SK-N-SH (cell line): ENCODE measurements around the gene MTFMT. TPM values are rescaled to one million over a fixed set of nuclear protein-coding genes. Genes with fewer than 3 reads are reported as not detected.

Experiments used
- CTCF ChIA-PET: fragments of 300-600, 350-600 bp; formaldehyde crosslinking; extraction: SDS; loops from one replicate; lab custom pipeline; 2021; lab: Yijun Ruan, JAX
- POLR2A ChIA-PET: fragments of 350-600 bp; sonication (Branson Sonifier 250); formaldehyde crosslinking; extraction: SDS; loops from one replicate; lab custom pipeline; 2020; ENCODE audit warnings: antibody characterized with exemption, inconsistent platforms; lab: Yijun Ruan, JAX
- DNase-seq: peaks from one replicate; pipeline ENCODE4 v3.0.0; 2012
- H2AFZ ChIP-seq: fragments of 200-600 bp; sonication (generic); 2 replicates; pipeline ENCODE4 v1.8.1; 2016; ENCODE audit warnings: antibody characterized with exemption, mild to moderate bottlenecking, low read depth
- H3F3A ChIP-seq: fragments of 200-600 bp; sonication (generic); replicated peaks from 2 replicates; pipeline ENCODE3; 2016; ENCODE audit warnings: antibody characterized with exemption, mild to moderate bottlenecking; ENCODE audit not compliant: insufficient read depth
- H3K27ac ChIP-seq, 2 experiments: fragments of 200-500 bp in 1 of 2; fragments of 200-600 bp in 1 of 2; sonication (Bioruptor generic) in 1 of 2; sonication (generic), shearing (Covaris generic) in 1 of 2; 2 replicates each; pipeline versions ENCODE4 v1.5.1 to v1.6.1; 2014 to 2016; ENCODE audit warnings: low read depth in 2 of 2, inconsistent platforms in 1 of 2, low read length in 1 of 2, mild to moderate bottlenecking in 1 of 2, mixed read lengths in 1 of 2
- H3K27me3 ChIP-seq: fragments of 200-600 bp; sonication (generic), shearing (Covaris generic); 2 replicates; pipeline ENCODE4 v1.6.1; 2016; ENCODE audit warnings: mixed run types; ENCODE audit not compliant: insufficient read depth
- H3K36me3 ChIP-seq, 2 experiments: fragments of 200-500 bp in 1 of 2; fragments of 200-600 bp in 1 of 2; sonication (Bioruptor generic) in 1 of 2; sonication (generic) in 1 of 2; replicated peaks in 1 of 2; 2 replicates each; pipeline versions ENCODE3 to v1.5.1; 2014 to 2016; ENCODE audit warnings: low read length in 1 of 2, mild to moderate bottlenecking in 1 of 2; ENCODE audit not compliant: insufficient read depth in 2 of 2, control insufficient read depth in 1 of 2
- H3K4me1 ChIP-seq, 2 experiments: fragments of 200-500 bp in 1 of 2; fragments of 200-600 bp in 1 of 2; sonication (Bioruptor generic) in 1 of 2; sonication (generic), shearing (Covaris generic) in 1 of 2; 2 replicates each; pipeline versions ENCODE4 v1.5.1 to v1.6.1; 2014 to 2016; ENCODE audit warnings: low read depth in 1 of 2, low read length in 1 of 2, mixed run types in 1 of 2; ENCODE audit not compliant: insufficient read depth in 2 of 2, control insufficient read depth in 1 of 2
- H3K4me2 ChIP-seq: fragments of 200-600 bp; sonication (generic), shearing (Covaris generic); 2 replicates; pipeline ENCODE4 v1.6.1; 2017; ENCODE audit warnings: mixed run types
- H3K4me3 ChIP-seq, 2 experiments: fragments of 200-500 bp in 1 of 2; fragments of 200-600 bp in 1 of 2; sonication (Bioruptor generic) in 1 of 2; sonication (generic), shearing (Covaris generic) in 1 of 2; 2 replicates each; pipeline versions ENCODE4 v1.5.1 to v1.8.1; 2014 to 2016; ENCODE audit warnings: low read depth in 2 of 2, inconsistent platforms in 1 of 2, low read length in 1 of 2, mild to moderate bottlenecking in 1 of 2, mixed read lengths in 1 of 2, moderate library complexity in 1 of 2
- H3K79me2 ChIP-seq: fragments of 200-600 bp; sonication (generic); 2 replicates; pipeline ENCODE4 v1.8.1; 2017; ENCODE audit warnings: mild to moderate bottlenecking; ENCODE audit not compliant: insufficient read depth
- H3K9ac ChIP-seq: fragments of 200-600 bp; sonication (generic); 2 replicates; pipeline ENCODE4 v1.6.1; 2017; ENCODE audit warnings: mixed run types
- H3K9me2 ChIP-seq: fragments of 200-600 bp; sonication (generic); 2 replicates; pipeline ENCODE4 v1.6.1; 2017; ENCODE audit warnings: mixed run types
- H3K9me3 ChIP-seq: fragments of 200-600 bp; sonication (generic); 2 replicates; pipeline ENCODE4 v1.6.1; 2017; ENCODE audit warnings: mixed run types, mild to moderate bottlenecking, moderate library complexity
- H4K20me1 ChIP-seq: fragments of 200-600 bp; sonication (generic); 2 replicates; pipeline ENCODE4 v1.6.1; 2017; ENCODE audit warnings: mild to moderate bottlenecking, mixed run types; ENCODE audit not compliant: insufficient read depth
- CHD2 ChIP-seq: fragments of 150-350 bp; IDR thresholded peaks from 2 replicates; pipeline ENCODE4 v1.6.1; 2018; ENCODE audit warnings: low read length; ENCODE audit not compliant: partially characterized antibody
- ELF1 ChIP-seq: IDR thresholded peaks from 2 replicates; pipeline ENCODE4 v1.4.0; 2012
- EP300 ChIP-seq, 2 experiments: IDR thresholded peaks; 2 replicates each; pipeline versions ENCODE4 v1.4.0 to v1.6.1; 2012; ENCODE audit warnings: borderline replicate concordance in 1 of 2, low read depth in 1 of 2, low read length in 1 of 2
- EZH2phosphoT487 ChIP-seq: fragments of 200-600 bp; sonication (generic); IDR thresholded peaks from 2 replicates; pipeline ENCODE4 v1.6.1; 2017; ENCODE audit warnings: low read depth, mixed run types, mild to moderate bottlenecking, antibody characterized with exemption, moderate library complexity, borderline replicate concordance
- FOXJ3 ChIP-seq: sonication (generic); formaldehyde crosslinking; IDR thresholded peaks from 2 replicates; pipeline ENCODE4 v1.5.1; 2020; ENCODE audit warnings: mild to moderate bottlenecking, missing genetic modification reagents
- GABPA ChIP-seq: IDR thresholded peaks from 2 replicates; pipeline ENCODE4 v1.4.0; 2012; ENCODE audit warnings: low read depth, mild to moderate bottlenecking
- IRF3 ChIP-seq: fragments of 150-350 bp; IDR thresholded peaks from 2 replicates; pipeline ENCODE4 v1.6.1; 2016; ENCODE audit warnings: mild to moderate bottlenecking, low read depth, low read length
- JUND ChIP-seq: IDR thresholded peaks from 2 replicates; pipeline ENCODE4 v1.4.0; 2012
- MEF2A ChIP-seq: IDR thresholded peaks from 2 replicates; pipeline ENCODE4 v1.4.0; 2012; ENCODE audit warnings: low read depth, borderline replicate concordance
- NFIC ChIP-seq: IDR thresholded peaks from 2 replicates; pipeline ENCODE4 v1.4.0; 2012; ENCODE audit warnings: borderline replicate concordance
- NRF1 ChIP-seq: IDR thresholded peaks from 2 replicates; pipeline ENCODE4 v1.6.1; 2012; ENCODE audit warnings: low read depth, mild to moderate bottlenecking, low read length
- RCOR1 ChIP-seq: fragments of 150-350 bp; IDR thresholded peaks from 2 replicates; pipeline ENCODE4 v1.6.1; 2017; ENCODE audit warnings: antibody characterized with exemption, low read length
- REST ChIP-seq: IDR thresholded peaks from 2 replicates; pipeline ENCODE4 v1.6.1; 2012; ENCODE audit warnings: mild to moderate bottlenecking, low read depth, low read length, moderate library complexity
- RXRA ChIP-seq: IDR thresholded peaks from 2 replicates; pipeline ENCODE4 v1.4.0; 2012; ENCODE audit warnings: low read depth, mild to moderate bottlenecking, borderline replicate concordance
- SIN3A ChIP-seq: IDR thresholded peaks from 2 replicates; pipeline ENCODE4 v1.6.1; 2012; ENCODE audit warnings: low read depth, mild to moderate bottlenecking, low read length, moderate library complexity, borderline replicate concordance
- SMC3 ChIP-seq: IDR thresholded peaks from 2 replicates; pipeline ENCODE4 v1.6.1; 2012; ENCODE audit warnings: low read depth, low read length, improper control_type of control experiment
- TAF1 ChIP-seq: IDR thresholded peaks from 2 replicates; pipeline ENCODE4 v1.6.1; 2012; ENCODE audit warnings: low read depth, mild to moderate bottlenecking, low read length, moderate library complexity, borderline replicate concordance
- TCF12 ChIP-seq: IDR thresholded peaks from 2 replicates; pipeline ENCODE4 v1.4.0; 2012
- TEAD4 ChIP-seq: IDR thresholded peaks from 2 replicates; pipeline ENCODE4 v1.4.0; 2012; ENCODE audit warnings: mild to moderate bottlenecking, borderline replicate concordance; ENCODE audit not compliant: insufficient read depth
- USF2 ChIP-seq: fragments of 150-350 bp; IDR thresholded peaks from 2 replicates; pipeline ENCODE4 v1.6.1; 2017; ENCODE audit warnings: antibody characterized with exemption, low read length, low read depth, borderline replicate concordance
- YY1 ChIP-seq: IDR thresholded peaks from 2 replicates; pipeline ENCODE4 v1.4.0; 2012; ENCODE audit warnings: low read depth, mild to moderate bottlenecking
- WGBS: methylation state at CpG from one replicate; pipeline ENCODE4 v1.1.6; 2017; ENCODE audit warnings: low lambda C conversion rate; 5-methylcytosine and 5-hydroxymethylcytosine counted together
- polyA plus RNA-seq, 3 experiments: library from polyadenylated mRNA; depleted of rRNA; stranded (reverse); fragments of >200 nt; gene quantifications; 2 replicates each; pipeline ENCODE4 v1.2.3, GENCODE V29; 2012

The MTFMT gene
- polyA plus RNA-seq, 1 of the 3 experiments (the other 2 are of a cell fraction), result 12.1 TPM

GRCh38 chr15:64993290-64993689 lies 36.1 kb downstream of the MTFMT start (continued):
- TF ChIP-seq EZH2phosphoT487 (no peak), GABPA (no peak), ELF1 (no peak), MEF2A (no peak)

- no peak for TF ChIP-seq REST
- no peak for TF ChIP-seq SIN3A
- no peak for TF ChIP-seq RCOR1
- no peak for TF ChIP-seq TAF1
- TF ChIP-seq NRF1, result no peak
- no peak for TF ChIP-seq NFIC
- no peak for TF ChIP-seq MEF2A
- TF ChIP-seq EP300 (IDR thresholded peaks at IDR 0.05; ENCODE audit: borderline replicate concordance in 1 of 2, low read depth in 1 of 2, low read length in 1 of 2), result no peak
- TF ChIP-seq IRF3, result no peak
- TF ChIP-seq JUND, result no peak
- no peak for TF ChIP-seq USF2
- TF ChIP-seq TEAD4, result no peak
- TF ChIP-seq TCF12, result no peak
- no peak for TF ChIP-seq FOXJ3 (CRISPR knock-in tag)
- TF ChIP-seq CHD2, result no peak
- TF ChIP-seq RXRA, result no peak
- no peak for TF ChIP-seq SMC3
- TF ChIP-seq YY1, result no peak
- Histone ChIP-seq H3K4me2 (no peak overlapping the region), H3K79me2 (peaks cover 30% of the 10 kb centered on the region), H3K9ac (no peak overlapping the region), H2AFZ (peak overlapping the region; percentile 23; the same call in 1 of the 2 replicates), H3K4me1 (peaks cover 0 to 2% of the 10 kb centered on the region in 2 experiments; a peak in 2 of 4 replicates), H3K27ac (no peak overlapping the region), H4K20me1 (no peaks in the 10 kb centered on the region), H3K9me3 (no peaks in the 10 kb centered on the region), H3K27me3 (no peaks in the 10 kb centered on the region), H3K36me3 (no peaks in the 10 kb centered on the region), H3K9me2 (no peaks in the 10 kb centered on the region), H3F3A (peaks cover 8% of the 10 kb centered on the region), H3K4me3 (no peak overlapping the region)
- CTCF ChIA-PET, result interaction anchor here (1.0 to 2.0 kb wide), 3 partner anchors 13 to 22 kb away, joined by 3 to 6 read pairs (median 3); no protein-coding TSS in a partner anchor
- WGBS, result 69% methylated on average over 2 of the region's 2 CpGs
- no peak for DNase-seq
- POLR2A ChIA-PET, result interaction anchor here (0.7 kb wide), 1 partner anchor 186 kb away, joined by 3 read pairs; no protein-coding TSS in a partner anchor
These were observed 37.8 kb downstream of the MTFMT start for GRCh38 chr15:64991536-64992135.
